CD8-positive, alpha-beta memory T cell (primary cell): ENCODE measurements around the gene CFAP99. TPM values are rescaled to one million over a fixed set of nuclear protein-coding genes. Genes with fewer than 3 reads are reported as not detected.
A peak's percentile ranks its signal among the peaks of the same experiment; 100 is the strongest.

ENCODE experiments used
- CTCF ChIA-PET: fragments of 350-600 bp; sonication (Branson Sonifier 250); formaldehyde crosslinking; loops from one replicate; lab custom pipeline; 2021; ENCODE audit warnings: antibody characterized with exemption; lab: Charles Lee
- POLR2A ChIA-PET: fragments of 350-600 bp; sonication (Branson Sonifier 250); formaldehyde crosslinking; loops from one replicate; lab custom pipeline; 2021; ENCODE audit warnings: antibody characterized with exemption; lab: Charles Lee
- DNase-seq, 5 donors: peaks; one replicate each; pipeline versions ENCODE4 v3.0.0 to v3.0.0-alpha.2; 2020 to 2022; ENCODE audit warnings: mixed read lengths in 1 of 5
- H3K27ac ChIP-seq: one replicate; pipeline ENCODE4 v1.7.0; 2013; ENCODE audit warnings: low read depth, mild to moderate bottlenecking, low read length, moderate library complexity
- H3K27me3 ChIP-seq: 2 replicates; pipeline ENCODE4 v1.7.0; 2013; ENCODE audit warnings: low read length, mild to moderate bottlenecking; ENCODE audit not compliant: insufficient read depth, poor library complexity, severe bottlenecking
- H3K36me3 ChIP-seq: 2 replicates; pipeline ENCODE4 v1.7.0; 2013; ENCODE audit warnings: mild to moderate bottlenecking, low read length, moderate library complexity; ENCODE audit not compliant: insufficient read depth
- H3K4me1 ChIP-seq: 2 replicates; pipeline ENCODE4 v1.7.0; 2013; ENCODE audit warnings: mild to moderate bottlenecking, low read length, moderate library complexity; ENCODE audit not compliant: insufficient read depth
- H3K4me3 ChIP-seq: 2 replicates; pipeline ENCODE4 v1.7.0; 2013; ENCODE audit warnings: mild to moderate bottlenecking, low read length
- H3K9me3 ChIP-seq: 2 replicates; pipeline ENCODE4 v1.7.0; 2013; ENCODE audit warnings: mild to moderate bottlenecking, low read length
- H3K27ac Mint-ChIP-seq, 8 donors: one replicate each; pipeline ENCODE4 v1.8.0; 2020 to 2021; ENCODE audit warnings: mixed read lengths in 8 of 8, mild to moderate bottlenecking in 6 of 8, inconsistent platforms in 3 of 8, moderate library complexity in 3 of 8
- H3K27me3 Mint-ChIP-seq, 2 donors: one replicate each; pipeline ENCODE4 v1.8.0; 2020 to 2021; ENCODE audit warnings: mixed read lengths in 2 of 2, mild to moderate bottlenecking in 1 of 2, moderate library complexity in 1 of 2
- H3K36me3 Mint-ChIP-seq, 3 donors: one replicate each; pipeline ENCODE4 v1.8.0; 2020 to 2021; ENCODE audit warnings: mixed read lengths in 3 of 3, inconsistent platforms in 1 of 3, mild to moderate bottlenecking in 1 of 3
- H3K4me1 Mint-ChIP-seq, 3 donors: one replicate each; pipeline ENCODE4 v1.8.0; 2020 to 2021; ENCODE audit warnings: mixed read lengths in 3 of 3, inconsistent platforms in 1 of 3, mild to moderate bottlenecking in 1 of 3
- H3K4me3 Mint-ChIP-seq, 7 donors: one replicate each; pipeline ENCODE4 v1.8.0; 2020 to 2021; ENCODE audit warnings: mixed read lengths in 7 of 7, mild to moderate bottlenecking in 6 of 7, moderate library complexity in 4 of 7, inconsistent platforms in 2 of 7
- H3K9me3 Mint-ChIP-seq, 5 donors: one replicate each; pipeline ENCODE4 v1.8.0; 2020 to 2022; ENCODE audit warnings: mixed read lengths in 5 of 5, mild to moderate bottlenecking in 3 of 5, moderate library complexity in 2 of 5, inconsistent platforms in 1 of 5
- polyA plus RNA-seq: library from polyadenylated mRNA; unstranded; fragments of 300-500 nt; fragmentation: Illumina TruSeq; gene quantifications from one replicate; pipeline ENCODE4 v1.2.3, GENCODE V29; 2021
- total RNA-seq, 2 experiments: library from RNA; stranded (reverse); gene quantifications; one replicate each; pipeline ENCODE4 v1.2.3, GENCODE V29; 2021

Gene CFAP99
- total and polyA plus RNA-seq, 3 experiments from 2014 or later: 0.07 TPM; not detected in 2

GRCh38 chr4:2419814-2420213 lies 1.1 kb downstream of the CFAP99 start:
- H3K36me3 Mint-ChIP-seq: peaks cover 0 to 3% (median 0%) of the 10 kb centered on the region in 3 donors
- peaks cover 23% of the 10 kb centered on the region for H3K4me1 ChIP-seq
- H3K36me3 ChIP-seq: no peaks in the 10 kb centered on the region
- no peak overlapping the region for H3K4me3 ChIP-seq
- CTCF ChIA-PET: interaction anchor here (0.6 to 1.7 kb wide), 17 partner anchors 14 to 200 kb away, joined by 3 to 9 read pairs (median 4); partner anchors contain the start of genes FAM193A, MXD4 and RNF4
- no peaks in the 10 kb centered on the region for H3K9me3 ChIP-seq
- peaks cover 8% of the 10 kb centered on the region for H3K27me3 ChIP-seq
- peaks cover 5 to 11% of the 10 kb centered on the region in 2 donors for H3K27me3 Mint-ChIP-seq
- no peak for DNase-seq
- H3K27ac Mint-ChIP-seq: peak overlapping the region; percentile 87 to 100 (median 97)
- H3K4me1 Mint-ChIP-seq: peaks cover 29 to 41% (median 36%) of the 10 kb centered on the region in 3 donors
- no peaks in the 10 kb centered on the region for H3K9me3 Mint-ChIP-seq
- POLR2A ChIA-PET: interaction anchor here (0.5 to 1.6 kb wide), 6 partner anchors 16 to 199 kb away, joined by 3 to 10 read pairs (median 4); partner anchors contain the start of genes FAM193A, HAUS3, MXD4 and POLN
- no peak overlapping the region for H3K27ac ChIP-seq
- peak overlapping the region in 6 of 7 donors; percentile 30 to 90 (median 76) for H3K4me3 Mint-ChIP-seq

GRCh38 chr4:2421928-2422327 lies 3.2 kb downstream of the CFAP99 start:
- Mint-ChIP-seq H3K27ac (no peak overlapping the region), H3K9me3 (no peaks in the 10 kb centered on the region), H3K4me3 (no peak overlapping the region), H3K4me1 (peaks cover 16 to 21% (median 17%) of the 10 kb centered on the region in 3 donors), H3K36me3 (peaks cover 0 to 3% (median 3%) of the 10 kb centered on the region in 3 donors), H3K27me3 (peaks cover 8 to 11% of the 10 kb centered on the region in 2 donors)
- Histone ChIP-seq H3K27ac (no peak overlapping the region), H3K36me3 (no peaks in the 10 kb centered on the region), H3K4me3 (no peak overlapping the region), H3K27me3 (peaks cover 8% of the 10 kb centered on the region), H3K9me3 (no peaks in the 10 kb centered on the region), H3K4me1 (peaks cover 14% of the 10 kb centered on the region)
- POLR2A ChIA-PET: no interaction called here
- no peak for DNase-seq
- CTCF ChIA-PET: interaction anchor here (0.7 to 3.2 kb wide), 4 partner anchors 9 to 202 kb away, joined by 3 to 14 read pairs (median 4); no protein-coding TSS in a partner anchor

- peaks cover 7 to 8% of the 10 kb centered on the region in 2 donors for H3K27me3 Mint-ChIP-seq
- no peaks in the 10 kb centered on the region for H3K9me3 Mint-ChIP-seq
- peaks cover 14 to 16% (median 14%) of the 10 kb centered on the region in 3 donors for H3K4me1 Mint-ChIP-seq
- Histone ChIP-seq H3K27ac (no peak overlapping the region), H3K36me3 (no peaks in the 10 kb centered on the region), H3K27me3 (peaks cover 8% of the 10 kb centered on the region), H3K4me3 (no peak overlapping the region), H3K4me1 (peaks cover 8% of the 10 kb centered on the region), H3K9me3 (no peaks in the 10 kb centered on the region)
- H3K27ac Mint-ChIP-seq: no peak overlapping the region
- CTCF ChIA-PET: interaction anchor here (3.2 kb wide), 1 partner anchor 10 kb away, joined by 14 read pairs; no protein-coding TSS in a partner anchor
- no peak overlapping the region for H3K4me3 Mint-ChIP-seq
- POLR2A ChIA-PET: interaction anchor here (1.1 kb wide), 1 partner anchor 11 kb away, joined by 3 read pairs; no protein-coding TSS in a partner anchor
- DNase-seq: no peak
- peaks cover 0 to 3% (median 0%) of the 10 kb centered on the region in 3 donors for H3K36me3 Mint-ChIP-seq
Measured at GRCh38 chr4:2423066-2423465, 4.3 kb downstream of the CFAP99 start.

- no peaks in the 10 kb centered on the region for H3K36me3 ChIP-seq
- ChIA-PET POLR2A (interaction anchor here (1.1 kb wide), 1 partner anchor 11 kb away, joined by 3 read pairs; no protein-coding TSS in a partner anchor), CTCF (interaction anchor here (3.2 kb wide), 1 partner anchor 11 kb away, joined by 14 read pairs; no protein-coding TSS in a partner anchor)
- Mint-ChIP-seq H3K9me3 (no peaks in the 10 kb centered on the region), H3K27ac (no peak overlapping the region), H3K27me3 (peaks cover 7 to 9% of the 10 kb centered on the region in 2 donors), H3K36me3 (peaks cover 0 to 3% (median 0%) of the 10 kb centered on the region in 3 donors), H3K4me1 (peaks cover 14 to 16% (median 14%) of the 10 kb centered on the region in 3 donors), H3K4me3 (no peak overlapping the region)
- peaks cover 8% of the 10 kb centered on the region for H3K27me3 ChIP-seq
- no peaks in the 10 kb centered on the region for H3K9me3 ChIP-seq
- no peak overlapping the region for H3K4me3 ChIP-seq
- peaks cover 8% of the 10 kb centered on the region for H3K4me1 ChIP-seq
- H3K27ac ChIP-seq: no peak overlapping the region
- DNase-seq: no peak
Measured at GRCh38 chr4:2423695-2424094, 4.9 kb downstream of the CFAP99 start.

GRCh38 chr4:2424581-2424980 lies 5.8 kb downstream of the CFAP99 start:
- H3K27me3 Mint-ChIP-seq: peaks cover 6 to 13% of the 10 kb centered on the region in 2 donors
- H3K9me3 Mint-ChIP-seq: no peaks in the 10 kb centered on the region
- POLR2A ChIA-PET: no interaction called here
- DNase-seq: no peak
- Histone ChIP-seq H3K4me3 (no peak overlapping the region), H3K36me3 (no peaks in the 10 kb centered on the region), H3K27ac (no peak overlapping the region), H3K27me3 (peaks cover 8% of the 10 kb centered on the region), H3K4me1 (peaks cover 4% of the 10 kb centered on the region), H3K9me3 (no peaks in the 10 kb centered on the region)
- H3K36me3 Mint-ChIP-seq: peaks cover 0 to 3% (median 0%) of the 10 kb centered on the region in 3 donors
- no peak overlapping the region for H3K4me3 Mint-ChIP-seq
- peaks cover 8 to 9% (median 8%) of the 10 kb centered on the region in 3 donors for H3K4me1 Mint-ChIP-seq
- CTCF ChIA-PET: no interaction called here
- peak overlapping the region in 1 of 8 donors; percentile 35 for H3K27ac Mint-ChIP-seq

GRCh38 chr4:2425386-2426068 lies 6.8 kb downstream of the CFAP99 start:
- peaks cover 0 to 1% (median 0%) of the 10 kb centered on the region in 3 donors for H3K4me1 Mint-ChIP-seq
- ChIA-PET POLR2A (no interaction called here), CTCF (interaction anchor here (1.0 kb wide), 1 partner anchor 13 kb away, joined by 3 read pairs; no protein-coding TSS in a partner anchor)
- Histone ChIP-seq H3K4me3 (no peak overlapping the region), H3K4me1 (no peaks in the 10 kb centered on the region), H3K9me3 (no peaks in the 10 kb centered on the region), H3K36me3 (no peaks in the 10 kb centered on the region), H3K27ac (no peak overlapping the region), H3K27me3 (peaks cover 8% of the 10 kb centered on the region)
- H3K36me3 Mint-ChIP-seq: peaks cover 0 to 3% (median 0%) of the 10 kb centered on the region in 3 donors
- no peaks in the 10 kb centered on the region for H3K9me3 Mint-ChIP-seq
- H3K27ac Mint-ChIP-seq: peak overlapping the region in 1 of 8 donors; percentile 7
- no peak overlapping the region for H3K4me3 Mint-ChIP-seq
- no peak for DNase-seq
- peaks cover 3 to 13% of the 10 kb centered on the region in 2 donors for H3K27me3 Mint-ChIP-seq

- no peak overlapping the region for H3K4me3 ChIP-seq
- Mint-ChIP-seq H3K4me3 (no peak overlapping the region), H3K27me3 (peaks cover 2 to 10% of the 10 kb centered on the region in 2 donors), H3K36me3 (peaks cover 0 to 3% (median 0%) of the 10 kb centered on the region in 3 donors), H3K9me3 (no peaks in the 10 kb centered on the region), H3K4me1 (no peaks in the 10 kb centered on the region), H3K27ac (no peak overlapping the region)
- H3K9me3 ChIP-seq: no peaks in the 10 kb centered on the region
- H3K27ac ChIP-seq: no peak overlapping the region
- POLR2A ChIA-PET: no interaction called here
- no peak for DNase-seq
- no peaks in the 10 kb centered on the region for H3K4me1 ChIP-seq
- H3K36me3 ChIP-seq: no peaks in the 10 kb centered on the region
- CTCF ChIA-PET: interaction anchor here (1.0 kb wide), 1 partner anchor 13 kb away, joined by 3 read pairs; no protein-coding TSS in a partner anchor
- peaks cover 8% of the 10 kb centered on the region for H3K27me3 ChIP-seq
Measured at GRCh38 chr4:2426069-2426397, 7.3 kb downstream of the CFAP99 start.
